ENCODE measurements around the gene GRIK4.

DNA sequence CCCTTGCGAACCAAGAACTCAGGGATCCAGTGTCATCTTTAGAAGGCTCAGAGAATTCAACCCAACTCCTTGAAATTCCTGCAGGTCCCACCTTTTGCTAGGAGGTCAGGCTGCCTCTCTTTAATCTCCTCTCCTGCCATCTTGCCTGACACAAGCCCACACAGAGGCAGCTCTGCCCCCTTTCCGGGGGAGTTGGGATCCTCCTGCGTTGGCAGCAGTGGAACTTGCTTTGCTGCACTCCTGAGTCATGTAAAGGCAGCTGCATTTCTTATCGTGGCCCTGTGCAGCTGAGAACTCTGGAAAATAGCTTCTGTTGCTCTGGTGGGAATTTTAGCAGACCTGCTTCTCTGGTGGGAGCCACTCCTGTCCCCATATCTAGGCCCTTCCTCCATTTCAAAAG is 370.0 kb downstream of the GRIK4 start:
- TF ChIP-seq EZH2 (IDR thresholded peaks at IDR 0.05; ENCODE audit: borderline replicate concordance, insufficient read depth, low read depth, low read length, poor library complexity, severe bottlenecking) (no peak), CTCF (IDR thresholded peaks at IDR 0.05) (no peak)
